ENCODE data around the gene C5orf15.

GRCh38 chr5:133935667-133935940 is 32.8 kb downstream of the C5orf15 start:
- TF ChIP-seq POLR2A (IDR thresholded peaks at IDR 0.05; ENCODE audit: low read length) (no peak), GATA1 (IDR thresholded peaks at IDR 0.05; ENCODE audit: low read depth, low read length) (no peak)
